K562 (cell line): ENCODE data around the gene PPA1.

Experiments used
- CHD4 ChIP-seq: fragments of 200-600 bp; sonication (generic); IDR thresholded peaks from 3 replicates; pipeline ENCODE4 v1.6.1; 2012; ENCODE audit warnings: low read depth, mild to moderate bottlenecking, mixed read lengths, low read length, inconsistent platforms; ENCODE audit not compliant: insufficient read depth, insufficient replicate concordance, poor library complexity, severe bottlenecking
- PBX2 ChIP-seq, 2 experiments: IDR thresholded peaks in 1 of 2; conservative IDR thresholded peaks in 1 of 2; 2 replicates each; pipeline ENCODE4 v1.6.1; 2016; ENCODE audit warnings: low read depth in 2 of 2, mild to moderate bottlenecking in 1 of 2, missing compliant biosample characterization in 1 of 2, missing genetic modification characterization in 1 of 2, moderate library complexity in 1 of 2

- no peak for TF ChIP-seq PBX2 (CRISPR knock-in tag; IDR thresholded peaks at IDR 0.05; ENCODE audit: low read depth)
- no peak for TF ChIP-seq PBX2 (tag; conservative IDR thresholded peaks at IDR 0.05; ENCODE audit: low read depth)
- TF ChIP-seq CHD4, result no peak
Observed at GRCh38 chr10:70253878-70254765, 20.9 kb upstream of the PPA1 start.
